ENCODE data around the gene USPL1. TPM values are rescaled to one million over a fixed set of nuclear protein-coding genes. Genes with fewer than 3 reads are reported as not detected.
A peak's percentile ranks its signal among the peaks of the same experiment; 100 is the strongest.

The USPL1 gene
- total and polyA plus RNA-seq, 2 experiments from 2014 or later, result 9.5 to 22.0 TPM

GRCh38 chr13:30618930-30619279, 1.2 kb downstream of the USPL1 start:
- no peaks in the 10 kb centered on the region for H4K20me1 ChIP-seq (ENCODE audit: insufficient read depth, poor library complexity, severe bottlenecking)
- H2AFZ ChIP-seq, result no peak overlapping the region
- no peaks in the 10 kb centered on the region for H3K27me3 ChIP-seq
- TF ChIP-seq, protein P1, sequence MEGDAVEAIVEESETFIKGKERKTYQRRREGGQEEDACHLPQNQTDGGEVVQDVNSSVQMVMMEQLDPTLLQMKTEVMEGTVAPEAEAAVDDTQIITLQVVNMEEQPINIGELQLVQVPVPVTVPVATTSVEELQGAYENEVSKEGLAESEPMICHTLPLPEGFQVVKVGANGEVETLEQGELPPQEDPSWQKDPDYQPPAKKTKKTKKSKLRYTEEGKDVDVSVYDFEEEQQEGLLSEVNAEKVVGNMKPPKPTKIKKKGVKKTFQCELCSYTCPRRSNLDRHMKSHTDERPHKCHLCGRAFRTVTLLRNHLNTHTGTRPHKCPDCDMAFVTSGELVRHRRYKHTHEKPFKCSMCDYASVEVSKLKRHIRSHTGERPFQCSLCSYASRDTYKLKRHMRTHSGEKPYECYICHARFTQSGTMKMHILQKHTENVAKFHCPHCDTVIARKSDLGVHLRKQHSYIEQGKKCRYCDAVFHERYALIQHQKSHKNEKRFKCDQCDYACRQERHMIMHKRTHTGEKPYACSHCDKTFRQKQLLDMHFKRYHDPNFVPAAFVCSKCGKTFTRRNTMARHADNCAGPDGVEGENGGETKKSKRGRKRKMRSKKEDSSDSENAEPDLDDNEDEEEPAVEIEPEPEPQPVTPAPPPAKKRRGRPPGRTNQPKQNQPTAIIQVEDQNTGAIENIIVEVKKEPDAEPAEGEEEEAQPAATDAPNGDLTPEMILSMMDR (IDR thresholded peaks at IDR 0.05; ENCODE audit: poor library complexity), result no peak
- TF ChIP-seq EZH2phosphoT487 (IDR thresholded peaks at IDR 0.05; ENCODE audit: low read depth, severe bottlenecking, unreplicated experiment) (no peak), EZH2 (IDR thresholded peaks at IDR 0.05; ENCODE audit: borderline replicate concordance) (no peak)
- H3K9me2 ChIP-seq (replicated peaks; ENCODE audit: insufficient read depth), result no peaks in the 10 kb centered on the region
- H3K4me1 ChIP-seq (ENCODE audit: insufficient read depth), result peaks cover 13% of the 10 kb centered on the region
- H3K4me2 ChIP-seq, result peak overlapping the region; percentile 88
- no peaks in the 10 kb centered on the region for H3K36me3 ChIP-seq (replicated peaks; ENCODE audit: insufficient read depth, low read depth)
- H3K9me3 ChIP-seq (ENCODE audit: low read depth), result no peaks in the 10 kb centered on the region
- WGBS (ENCODE audit: low lambda C conversion rate, missing lambda C conversion rate), result 55% methylated on average over 3 of the region's 3 CpGs
- DNase-seq (ENCODE audit: low spot score), result no peak
- peak overlapping the region; percentile 85 for H3K27ac ChIP-seq
- H3K4me3 ChIP-seq, result peak overlapping the region; percentile 35
- H3K79me2 ChIP-seq, result peaks cover 72% of the 10 kb centered on the region

DNA sequence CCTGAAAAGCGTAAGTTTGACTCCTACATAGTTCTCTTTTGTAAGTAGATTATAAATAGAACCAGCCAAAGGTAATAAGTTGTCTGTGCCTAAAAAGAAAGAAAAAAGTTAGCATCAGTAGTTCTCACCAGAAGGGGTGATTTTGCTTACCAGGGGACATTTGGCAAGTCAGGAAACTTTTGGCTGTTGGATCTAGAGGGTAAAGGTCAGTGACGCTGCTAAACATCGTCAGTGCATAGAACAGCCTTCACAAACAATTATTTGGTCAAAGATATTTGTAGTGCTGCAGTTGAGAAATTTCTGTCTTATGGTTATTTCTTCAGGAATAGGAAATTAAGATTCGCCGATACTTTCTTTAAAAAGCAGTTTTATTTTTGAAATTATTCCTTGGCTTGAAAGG, 2.0 kb downstream of the USPL1 start:
- H4K20me1 ChIP-seq (ENCODE audit: insufficient read depth, poor library complexity, severe bottlenecking), result no peaks in the 10 kb centered on the region
- DNase-seq (ENCODE audit: low spot score), result no peak
- peaks cover 13% of the 10 kb centered on the region for H3K4me1 ChIP-seq (ENCODE audit: insufficient read depth)
- no peaks in the 10 kb centered on the region for H3K9me3 ChIP-seq (ENCODE audit: low read depth)
- H3K27ac ChIP-seq, result no peak overlapping the region
- H3K27me3 ChIP-seq, result no peaks in the 10 kb centered on the region
- peak overlapping the region; percentile 88 for H3K4me2 ChIP-seq
- TF ChIP-seq, protein P1 (IDR thresholded peaks at IDR 0.05; ENCODE audit: poor library complexity), result no peak
- TF ChIP-seq EZH2phosphoT487 (IDR thresholded peaks at IDR 0.05; ENCODE audit: low read depth, severe bottlenecking, unreplicated experiment) (no peak), EZH2 (IDR thresholded peaks at IDR 0.05; ENCODE audit: borderline replicate concordance) (no peak)
- no peaks in the 10 kb centered on the region for H3K36me3 ChIP-seq (replicated peaks; ENCODE audit: insufficient read depth, low read depth)
- peaks cover 71% of the 10 kb centered on the region for H3K79me2 ChIP-seq
- WGBS (ENCODE audit: low lambda C conversion rate, missing lambda C conversion rate), result 68% methylated on average over 5 of the region's 5 CpGs
- H3K9me2 ChIP-seq (replicated peaks; ENCODE audit: insufficient read depth), result no peaks in the 10 kb centered on the region
- no peak overlapping the region for H2AFZ ChIP-seq
- peak overlapping the region; percentile 6 for H3K4me3 ChIP-seq

DNA sequence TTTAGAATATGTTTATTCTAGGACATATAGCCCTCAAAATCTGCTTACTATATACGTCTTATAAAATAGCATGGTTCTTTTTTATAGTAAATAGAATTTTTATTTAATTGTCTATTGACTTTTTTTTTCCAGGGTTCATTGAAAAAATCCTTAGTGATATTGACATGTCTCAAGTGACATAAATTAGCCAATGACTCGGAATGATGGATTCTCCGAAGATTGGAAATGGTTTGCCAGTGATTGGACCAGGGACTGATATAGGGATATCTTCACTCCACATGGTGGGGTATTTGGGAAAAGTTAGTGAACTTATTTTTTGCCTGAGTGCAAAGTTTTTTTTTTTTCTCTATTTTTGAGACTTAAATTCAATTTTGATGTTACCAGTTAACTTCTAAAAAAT, 3.2 kb downstream of the USPL1 start:
- Histone ChIP-seq H3K9me3 (ENCODE audit: low read depth) (no peaks in the 10 kb centered on the region), H3K4me2 (peak overlapping the region; percentile 88), H3K4me3 (no peak overlapping the region), H3K9me2 (replicated peaks; ENCODE audit: insufficient read depth) (no peaks in the 10 kb centered on the region), H4K20me1 (ENCODE audit: insufficient read depth, poor library complexity, severe bottlenecking) (no peaks in the 10 kb centered on the region), H3K4me1 (ENCODE audit: insufficient read depth) (peaks cover 7% of the 10 kb centered on the region), H2AFZ (no peak overlapping the region), H3K27me3 (no peaks in the 10 kb centered on the region), H3K27ac (no peak overlapping the region), H3K79me2 (peaks cover 72% of the 10 kb centered on the region), H3K36me3 (replicated peaks; ENCODE audit: insufficient read depth, low read depth) (no peaks in the 10 kb centered on the region)
- WGBS (ENCODE audit: low lambda C conversion rate, missing lambda C conversion rate), result 77% methylated on average over 3 of the region's 3 CpGs
- no peak for DNase-seq (ENCODE audit: low spot score)
- no peak for TF ChIP-seq EZH2 (IDR thresholded peaks at IDR 0.05; ENCODE audit: borderline replicate concordance)
- no peak for TF ChIP-seq EZH2phosphoT487 (IDR thresholded peaks at IDR 0.05; ENCODE audit: low read depth, severe bottlenecking, unreplicated experiment)
- TF ChIP-seq, protein P1 (IDR thresholded peaks at IDR 0.05; ENCODE audit: poor library complexity), result no peak

GRCh38 chr13:30622551-30622950, 4.8 kb downstream of the USPL1 start:
- WGBS (ENCODE audit: low lambda C conversion rate, missing lambda C conversion rate), result 74% methylated on average over 1 of the region's 1 CpG
- DNase-seq (ENCODE audit: low spot score), result no peak
- Histone ChIP-seq H3K4me2 (no peak overlapping the region), H3K36me3 (replicated peaks; ENCODE audit: insufficient read depth, low read depth) (no peaks in the 10 kb centered on the region), H2AFZ (no peak overlapping the region), H4K20me1 (ENCODE audit: insufficient read depth, poor library complexity, severe bottlenecking) (no peaks in the 10 kb centered on the region), H3K9me2 (replicated peaks; ENCODE audit: insufficient read depth) (no peaks in the 10 kb centered on the region), H3K27ac (no peak overlapping the region), H3K4me3 (no peak overlapping the region), H3K4me1 (ENCODE audit: insufficient read depth) (peaks cover 7% of the 10 kb centered on the region), H3K27me3 (no peaks in the 10 kb centered on the region), H3K9me3 (ENCODE audit: low read depth) (no peaks in the 10 kb centered on the region), H3K79me2 (peaks cover 87% of the 10 kb centered on the region)
- TF ChIP-seq EZH2 (IDR thresholded peaks at IDR 0.05; ENCODE audit: borderline replicate concordance) (no peak), EZH2phosphoT487 (IDR thresholded peaks at IDR 0.05; ENCODE audit: low read depth, severe bottlenecking, unreplicated experiment) (no peak)
- TF ChIP-seq, protein P1 (IDR thresholded peaks at IDR 0.05; ENCODE audit: poor library complexity), result no peak
